IMR-90 (cell line): ENCODE data around the gene SERPINA1. TPM values are rescaled to one million over a fixed set of nuclear protein-coding genes. Genes with fewer than 3 reads are reported as not detected.

ENCODE experiments used
- ATAC-seq: fragments of 200-7000 bp; cut with Tn5 transposase; 2 replicates; pipeline ENCODE4 v1.9.1; 2020; ENCODE audit warnings: low read depth, mild to moderate bottlenecking, moderate library complexity
- BruUV-seq: library from RNA; stranded (reverse); fragments of 400-500 nt; replicated peaks from 2 replicates; lab custom pipeline; 2021; lab: Mats Ljungman, UMichigan
- CTCF ChIA-PET: fragments of 300-600 bp; formaldehyde crosslinking; extraction: SDS; loops from one replicate; lab custom pipeline; 2021; ENCODE audit warnings: antibody characterized with exemption; lab: Yijun Ruan, JAX
- POLR2A ChIA-PET: fragments of 300-600 bp; sonication (Branson Sonifier 250); formaldehyde crosslinking; loops from one replicate; lab custom pipeline; 2022; ENCODE audit warnings: antibody characterized with exemption; ENCODE audit not compliant: unreplicated experiment; lab: Charles Lee
- DNase-seq: peaks from one replicate; pipeline ENCODE4 v3.0.0; 2013
- H2AFZ ChIP-seq: replicated peaks from 2 replicates; pipeline ENCODE3; 2013; ENCODE audit warnings: low read length, mild to moderate bottlenecking; ENCODE audit not compliant: poor library complexity
- H2AK5ac ChIP-seq: 2 replicates; pipeline ENCODE4 v1.6.1; 2013; ENCODE audit warnings: low read depth, low read length, inconsistent platforms
- H2AK9ac ChIP-seq: replicated peaks from 2 replicates; pipeline ENCODE3; 2013; ENCODE audit warnings: mild to moderate bottlenecking, low read depth, low read length, moderate library complexity; ENCODE audit not compliant: poor library complexity
- H2BK120ac ChIP-seq: 2 replicates; pipeline ENCODE4 v1.6.1; 2013; ENCODE audit warnings: low read depth, low read length, inconsistent platforms
- H2BK15ac ChIP-seq: 3 replicates; pipeline ENCODE4 v1.6.1; 2013; ENCODE audit warnings: low read depth, low read length, inconsistent platforms
- H2BK20ac ChIP-seq: 2 replicates; pipeline ENCODE4 v1.6.1; 2013; ENCODE audit warnings: low read depth, mild to moderate bottlenecking, inconsistent platforms, low read length, moderate library complexity
- H2BK5ac ChIP-seq: 2 replicates; pipeline ENCODE4 v1.6.1; 2013; ENCODE audit warnings: mild to moderate bottlenecking, low read depth, low read length, inconsistent platforms; ENCODE audit not compliant: poor library complexity, severe bottlenecking
- H3K14ac ChIP-seq: replicated peaks from 2 replicates; pipeline ENCODE4 v1.6.1; 2013; ENCODE audit warnings: low read depth, low read length, inconsistent platforms
- H3K18ac ChIP-seq: 2 replicates; pipeline ENCODE4 v1.6.1; 2013; ENCODE audit warnings: low read depth, low read length, control low read depth
- H3K23ac ChIP-seq: 2 replicates; pipeline ENCODE4 v1.6.1; 2013; ENCODE audit warnings: low read depth, low read length, inconsistent platforms
- H3K27ac ChIP-seq: 2 replicates; pipeline ENCODE4 v1.5.1; 2013; ENCODE audit warnings: mild to moderate bottlenecking, control low read depth, low read length; ENCODE audit not compliant: insufficient read depth
- H3K27me3 ChIP-seq: 2 replicates; pipeline ENCODE4 v1.6.1; 2013; ENCODE audit warnings: low read length; ENCODE audit not compliant: control insufficient read depth, insufficient read depth
- H3K36me3 ChIP-seq: 2 replicates; pipeline ENCODE4 v1.6.1; 2013; ENCODE audit warnings: low read length, mixed read lengths; ENCODE audit not compliant: control insufficient read depth, insufficient read depth
- H3K4ac ChIP-seq: 2 replicates; pipeline ENCODE4 v1.6.1; 2013; ENCODE audit warnings: low read depth, low read length, inconsistent platforms
- H3K4me1 ChIP-seq: 2 replicates; pipeline ENCODE4 v1.6.1; 2013; ENCODE audit warnings: low read length, mixed read lengths; ENCODE audit not compliant: control insufficient read depth, insufficient read depth
- H3K4me2 ChIP-seq: 2 replicates; pipeline ENCODE4 v1.6.1; 2013; ENCODE audit warnings: low read depth, mild to moderate bottlenecking, control low read depth, low read length, moderate library complexity
- H3K4me3 ChIP-seq: 2 replicates; pipeline ENCODE4 v1.5.1; 2013; ENCODE audit warnings: low read depth, mild to moderate bottlenecking, control low read depth, low read length, moderate library complexity; ENCODE audit not compliant: insufficient read depth
- H3K56ac ChIP-seq: 2 replicates; pipeline ENCODE4 v1.6.1; 2013; ENCODE audit warnings: low read length, inconsistent platforms; ENCODE audit not compliant: insufficient read depth; ENCODE audit errors: extremely low read depth
- H3K79me1 ChIP-seq, 2 experiments: 2 replicates each; pipeline ENCODE4 v1.6.1; 2013; ENCODE audit warnings: low read length in 2 of 2, inconsistent platforms in 1 of 2, low read depth in 1 of 2
- H3K9ac ChIP-seq: 2 replicates; pipeline ENCODE4 v1.6.1; 2013; ENCODE audit warnings: low read depth, low read length, control low read depth
- H3K9me1 ChIP-seq: 2 replicates; pipeline ENCODE4 v1.6.1; 2013; ENCODE audit warnings: low read length, inconsistent platforms; ENCODE audit not compliant: insufficient read depth
- H3K9me3 ChIP-seq: 2 replicates; pipeline ENCODE4 v1.6.1; 2013; ENCODE audit warnings: low read length; ENCODE audit not compliant: control insufficient read depth, insufficient read depth
- H4K20me1 ChIP-seq: 2 replicates; pipeline ENCODE4 v1.6.1; 2013; ENCODE audit warnings: low read length, inconsistent platforms; ENCODE audit not compliant: insufficient read depth
- H4K5ac ChIP-seq: 2 replicates; pipeline ENCODE4 v1.6.1; 2013; ENCODE audit warnings: mild to moderate bottlenecking, low read depth, low read length, control low read depth
- H4K8ac ChIP-seq, 2 experiments: 2 replicates each; pipeline ENCODE4 v1.6.1; 2013; ENCODE audit warnings: low read depth in 2 of 2, low read length in 2 of 2, control low read depth in 1 of 2, inconsistent platforms in 1 of 2
- H4K91ac ChIP-seq: 2 replicates; pipeline ENCODE4 v1.6.1; 2013; ENCODE audit warnings: low read depth, low read length, inconsistent platforms; ENCODE audit not compliant: insufficient read depth
- BHLHE40 ChIP-seq: fragments of 150-350 bp; IDR thresholded peaks from 2 replicates; pipeline ENCODE4 v1.6.1; 2016; ENCODE audit warnings: mild to moderate bottlenecking, low read depth, low read length
- CEBPB ChIP-seq: IDR thresholded peaks from 2 replicates; pipeline ENCODE4 v1.6.1; 2012; ENCODE audit warnings: low read depth, low read length, improper control_type of control experiment
- CHD1 ChIP-seq: IDR thresholded peaks from 2 replicates; pipeline ENCODE4 v1.6.1; 2012; ENCODE audit warnings: low read depth, low read length, improper control_type of control experiment
- CTCF ChIP-seq: conservative IDR thresholded peaks from 2 replicates; pipeline ENCODE4 v1.5.1; 2012; ENCODE audit warnings: mild to moderate bottlenecking, low read depth, low read length, improper control_type of control experiment
- ELK1 ChIP-seq: fragments of 150-350 bp; IDR thresholded peaks from 2 replicates; pipeline ENCODE4 v1.6.1; 2016; ENCODE audit warnings: low read depth, mild to moderate bottlenecking, low read length, moderate library complexity, borderline replicate concordance
- FOS ChIP-seq: fragments of 150-350 bp; IDR thresholded peaks from 2 replicates; pipeline ENCODE4 v1.6.1; 2016; ENCODE audit warnings: low read depth, low read length
- MAFK ChIP-seq: IDR thresholded peaks from 2 replicates; pipeline ENCODE4 v1.6.1; 2012; ENCODE audit warnings: low read depth, low read length, improper control_type of control experiment
- MAZ ChIP-seq: IDR thresholded peaks from 2 replicates; pipeline ENCODE4 v1.6.1; 2012; ENCODE audit warnings: low read depth, mild to moderate bottlenecking, low read length, improper control_type of control experiment, moderate library complexity, borderline replicate concordance
- MXI1 ChIP-seq: IDR thresholded peaks from 2 replicates; pipeline ENCODE4 v1.6.1; 2012; ENCODE audit warnings: low read depth, mild to moderate bottlenecking, low read length, moderate library complexity, borderline replicate concordance
- NFE2L2 ChIP-seq: fragments of 150-350 bp; IDR thresholded peaks from 2 replicates; pipeline ENCODE4 v1.6.1; 2016; ENCODE audit warnings: low read depth, mild to moderate bottlenecking, low read length
- POLR2A ChIP-seq: IDR thresholded peaks from 2 replicates; pipeline ENCODE4 v1.6.1; 2012; ENCODE audit warnings: mild to moderate bottlenecking, low read depth, low read length
- RAD21 ChIP-seq: IDR thresholded peaks from 2 replicates; pipeline ENCODE4 v1.6.1; 2012; ENCODE audit warnings: low read length, improper control_type of control experiment
- RCOR1 ChIP-seq: IDR thresholded peaks from 2 replicates; pipeline ENCODE4 v1.6.1; 2012; ENCODE audit warnings: mild to moderate bottlenecking, low read length, improper control_type of control experiment; ENCODE audit not compliant: insufficient replicate concordance
- RFX5 ChIP-seq: IDR thresholded peaks from 2 replicates; pipeline ENCODE4 v1.8.0; 2012; ENCODE audit warnings: low read depth, mild to moderate bottlenecking, low read length, moderate library complexity
- SMC3 ChIP-seq: fragments of 150-350 bp; IDR thresholded peaks from 2 replicates; pipeline ENCODE4 v1.6.1; 2016; ENCODE audit warnings: low read depth, mild to moderate bottlenecking, antibody characterized with exemption, low read length, moderate library complexity
- WGBS, 2 experiments: methylation state at CpG; one replicate each; pipeline versions ENCODE4 v1.1.5 to v1.1.7; 2013; ENCODE audit warnings: missing lambda C conversion rate in 2 of 2; ENCODE audit not compliant: insufficient read length in 1 of 2; ENCODE audit errors: extremely low coverage in 2 of 2; 5-methylcytosine and 5-hydroxymethylcytosine counted together
- dilution Hi-C: fragments of 300-500 bp; cut with HindIII; formaldehyde crosslinking; loops from one replicate; pipeline ENCODE4 v1.14.3; 2018; ENCODE audit warnings: low sequenced_read_pairs; ENCODE audit not compliant: unreplicated experiment
- in situ Hi-C: fragments of 300-500 bp; cut with MboI; formaldehyde crosslinking; loops from 3 replicates; pipeline ENCODE4 v1.14.3; 2019; ENCODE audit warnings: low sequenced_read_pairs, inconsistent platforms, mixed read lengths
- intact Hi-C: fragments of 100-400 bp; cut with micrococcal nuclease; formaldehyde crosslinking; loops from 2 replicates; pipeline ENCODE4 v1.10.0; 2022
- polyA plus RNA-seq, 3 experiments: library from polyadenylated mRNA; depleted of rRNA; stranded (reverse); fragments of >200 nt; gene quantifications; 2 replicates each; pipeline ENCODE4 v1.2.3, GENCODE V29; 2012; ENCODE audit warnings: low replicate concordance in 1 of 3
- total RNA-seq: library from RNA; depleted of rRNA; stranded (reverse); fragments of >200 nt; gene quantifications from 2 replicates; pipeline ENCODE4 v1.2.3, GENCODE V29; 2012
- TF ChIP-seq, protein P1 (sequence below): fragments of 150-350 bp; IDR thresholded peaks from 2 replicates; pipeline ENCODE4 v1.6.1; 2017; ENCODE audit warnings: mild to moderate bottlenecking, antibody characterized with exemption, low read length, low read depth

SERPINA1 gene
- total and polyA plus RNA-seq, 2 of the 4 experiments (the other 2 are of a cell fraction) = 0.54 to 1.2 TPM

DNA sequence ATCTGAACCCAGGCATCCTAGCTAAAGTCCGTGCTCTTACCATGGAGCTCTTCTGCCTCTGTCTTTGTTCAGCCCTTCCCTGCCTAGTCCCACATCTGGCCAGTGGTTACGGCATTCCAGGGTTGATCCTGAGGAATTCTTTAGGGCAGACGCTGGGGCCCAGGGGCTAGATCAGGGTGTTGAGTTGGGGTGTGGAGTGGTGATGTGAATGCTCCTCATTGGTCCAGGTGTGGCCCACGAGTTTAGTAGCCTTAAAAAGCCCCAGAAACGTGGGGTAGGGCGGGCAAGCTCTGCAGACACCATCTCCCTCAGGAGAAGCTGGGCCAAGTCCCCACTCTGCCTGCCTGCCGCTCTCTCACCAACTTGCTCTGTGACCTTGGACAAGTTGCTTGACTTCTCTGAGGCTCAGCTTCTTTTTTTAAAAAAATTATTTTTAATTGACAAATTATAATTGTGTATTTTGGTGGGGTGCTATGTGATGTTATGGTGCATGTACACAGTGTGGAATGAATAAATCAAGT, 56.3 kb downstream of the SERPINA1 start:
- Histone ChIP-seq H3K27me3 (no peaks in the 10 kb centered on the region; the same call in 1 of the 2 replicates), H2BK20ac (no peak overlapping the region), H3K9me1 (no peaks in the 10 kb centered on the region), H3K9me3 (no peaks in the 10 kb centered on the region), H3K23ac (no peak overlapping the region), H3K14ac (no peak overlapping the region), H3K79me1 (no peaks in the 10 kb centered on the region), H3K4ac (no peak overlapping the region), H2AFZ (peak overlapping the region; percentile 56), H2BK15ac (no peak overlapping the region), H3K56ac (no peak overlapping the region), H2BK5ac (no peak overlapping the region), H3K4me1 (no peaks in the 10 kb centered on the region), H3K4me3 (no peak overlapping the region), H3K18ac (no peak overlapping the region), H3K9ac (no peak overlapping the region), H3K27ac (no peak overlapping the region), H4K20me1 (no peaks in the 10 kb centered on the region), H2AK9ac (peak overlapping the region; percentile 13), H2AK5ac (no peak overlapping the region), H3K4me2 (no peak overlapping the region), H2BK120ac (no peak overlapping the region), H3K36me3 (no peaks in the 10 kb centered on the region), H4K8ac (no peak overlapping the region), H4K5ac (no peak overlapping the region), H4K91ac (no peak overlapping the region)
- TF ChIP-seq NFE2L2 (no peak), MAFK (no peak), RFX5 (no peak), ELK1 (no peak), POLR2A (no peak), SMC3 (no peak), CTCF (no peak), RAD21 (no peak), MAZ (no peak), CHD1 (no peak), CEBPB (no peak), MXI1 (no peak), FOS (no peak), BHLHE40 (no peak), RCOR1 (no peak)
- TF ChIP-seq, protein P1, sequence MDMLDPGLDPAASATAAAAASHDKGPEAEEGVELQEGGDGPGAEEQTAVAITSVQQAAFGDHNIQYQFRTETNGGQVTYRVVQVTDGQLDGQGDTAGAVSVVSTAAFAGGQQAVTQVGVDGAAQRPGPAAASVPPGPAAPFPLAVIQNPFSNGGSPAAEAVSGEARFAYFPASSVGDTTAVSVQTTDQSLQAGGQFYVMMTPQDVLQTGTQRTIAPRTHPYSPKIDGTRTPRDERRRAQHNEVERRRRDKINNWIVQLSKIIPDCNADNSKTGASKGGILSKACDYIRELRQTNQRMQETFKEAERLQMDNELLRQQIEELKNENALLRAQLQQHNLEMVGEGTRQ = no peak
- ChIA-PET CTCF (interaction anchor here (0.6 kb wide), 1 partner anchor 266 kb away, joined by 3 read pairs; no protein-coding TSS in a partner anchor), POLR2A (no interaction called here)
- intact Hi-C loops (no loop called here), in situ Hi-C loops (no loop called here), dilution Hi-C loops (no loop called here)
- no TSS peak for BruUV-seq
- DNase-seq (no peak), ATAC-seq (no peak)
- 31% methylated on average over 3 of the region's 7 CpGs; no CpG with 5 or more reads in 1 of the 2 experiments for WGBS, 2 experiments
